SK-N-SH (cell line): ENCODE measurements around the gene IBTK. TPM values are rescaled to one million over a fixed set of nuclear protein-coding genes. Genes with fewer than 3 reads are reported as not detected.

ENCODE experiments used
- CTCF ChIA-PET: fragments of 300-600, 350-600 bp; formaldehyde crosslinking; extraction: SDS; loops from one replicate; lab custom pipeline; 2021; lab: Yijun Ruan, JAX
- POLR2A ChIA-PET: fragments of 350-600 bp; sonication (Branson Sonifier 250); formaldehyde crosslinking; extraction: SDS; loops from one replicate; lab custom pipeline; 2020; ENCODE audit warnings: antibody characterized with exemption, inconsistent platforms; lab: Yijun Ruan, JAX
- DNase-seq: peaks from one replicate; pipeline ENCODE4 v3.0.0; 2012
- H2AFZ ChIP-seq: fragments of 200-600 bp; sonication (generic); 2 replicates; pipeline ENCODE4 v1.8.1; 2016; ENCODE audit warnings: antibody characterized with exemption, mild to moderate bottlenecking, low read depth
- H3F3A ChIP-seq: fragments of 200-600 bp; sonication (generic); replicated peaks from 2 replicates; pipeline ENCODE3; 2016; ENCODE audit warnings: antibody characterized with exemption, mild to moderate bottlenecking; ENCODE audit not compliant: insufficient read depth
- H3K27ac ChIP-seq, 2 experiments: fragments of 200-500 bp in 1 of 2; fragments of 200-600 bp in 1 of 2; sonication (Bioruptor generic) in 1 of 2; sonication (generic), shearing (Covaris generic) in 1 of 2; 2 replicates each; pipeline versions ENCODE4 v1.5.1 to v1.6.1; 2014 to 2016; ENCODE audit warnings: low read depth in 2 of 2, inconsistent platforms in 1 of 2, low read length in 1 of 2, mild to moderate bottlenecking in 1 of 2, mixed read lengths in 1 of 2
- H3K27me3 ChIP-seq: fragments of 200-600 bp; sonication (generic), shearing (Covaris generic); 2 replicates; pipeline ENCODE4 v1.6.1; 2016; ENCODE audit warnings: mixed run types; ENCODE audit not compliant: insufficient read depth
- H3K36me3 ChIP-seq, 2 experiments: fragments of 200-500 bp in 1 of 2; fragments of 200-600 bp in 1 of 2; sonication (Bioruptor generic) in 1 of 2; sonication (generic) in 1 of 2; replicated peaks in 1 of 2; 2 replicates each; pipeline versions ENCODE3 to v1.5.1; 2014 to 2016; ENCODE audit warnings: low read length in 1 of 2, mild to moderate bottlenecking in 1 of 2; ENCODE audit not compliant: insufficient read depth in 2 of 2, control insufficient read depth in 1 of 2
- H3K4me1 ChIP-seq, 2 experiments: fragments of 200-500 bp in 1 of 2; fragments of 200-600 bp in 1 of 2; sonication (Bioruptor generic) in 1 of 2; sonication (generic), shearing (Covaris generic) in 1 of 2; 2 replicates each; pipeline versions ENCODE4 v1.5.1 to v1.6.1; 2014 to 2016; ENCODE audit warnings: low read depth in 1 of 2, low read length in 1 of 2, mixed run types in 1 of 2; ENCODE audit not compliant: insufficient read depth in 2 of 2, control insufficient read depth in 1 of 2
- H3K4me2 ChIP-seq: fragments of 200-600 bp; sonication (generic), shearing (Covaris generic); 2 replicates; pipeline ENCODE4 v1.6.1; 2017; ENCODE audit warnings: mixed run types
- H3K4me3 ChIP-seq, 2 experiments: fragments of 200-500 bp in 1 of 2; fragments of 200-600 bp in 1 of 2; sonication (Bioruptor generic) in 1 of 2; sonication (generic), shearing (Covaris generic) in 1 of 2; 2 replicates each; pipeline versions ENCODE4 v1.5.1 to v1.8.1; 2014 to 2016; ENCODE audit warnings: low read depth in 2 of 2, inconsistent platforms in 1 of 2, low read length in 1 of 2, mild to moderate bottlenecking in 1 of 2, mixed read lengths in 1 of 2, moderate library complexity in 1 of 2
- H3K79me2 ChIP-seq: fragments of 200-600 bp; sonication (generic); 2 replicates; pipeline ENCODE4 v1.8.1; 2017; ENCODE audit warnings: mild to moderate bottlenecking; ENCODE audit not compliant: insufficient read depth
- H3K9ac ChIP-seq: fragments of 200-600 bp; sonication (generic); 2 replicates; pipeline ENCODE4 v1.6.1; 2017; ENCODE audit warnings: mixed run types
- H3K9me2 ChIP-seq: fragments of 200-600 bp; sonication (generic); 2 replicates; pipeline ENCODE4 v1.6.1; 2017; ENCODE audit warnings: mixed run types
- H3K9me3 ChIP-seq: fragments of 200-600 bp; sonication (generic); 2 replicates; pipeline ENCODE4 v1.6.1; 2017; ENCODE audit warnings: mixed run types, mild to moderate bottlenecking, moderate library complexity
- H4K20me1 ChIP-seq: fragments of 200-600 bp; sonication (generic); 2 replicates; pipeline ENCODE4 v1.6.1; 2017; ENCODE audit warnings: mild to moderate bottlenecking, mixed run types; ENCODE audit not compliant: insufficient read depth
- CHD2 ChIP-seq: fragments of 150-350 bp; IDR thresholded peaks from 2 replicates; pipeline ENCODE4 v1.6.1; 2018; ENCODE audit warnings: low read length; ENCODE audit not compliant: partially characterized antibody
- EP300 ChIP-seq, 2 experiments: IDR thresholded peaks; 2 replicates each; pipeline versions ENCODE4 v1.4.0 to v1.6.1; 2012; ENCODE audit warnings: borderline replicate concordance in 1 of 2, low read depth in 1 of 2, low read length in 1 of 2
- EZH2phosphoT487 ChIP-seq: fragments of 200-600 bp; sonication (generic); IDR thresholded peaks from 2 replicates; pipeline ENCODE4 v1.6.1; 2017; ENCODE audit warnings: low read depth, mixed run types, mild to moderate bottlenecking, antibody characterized with exemption, moderate library complexity, borderline replicate concordance
- FOXM1 ChIP-seq: IDR thresholded peaks from 2 replicates; pipeline ENCODE4 v1.4.0; 2012; ENCODE audit warnings: low read depth, mild to moderate bottlenecking
- GATA2 ChIP-seq: sonication (generic); formaldehyde crosslinking; IDR thresholded peaks from 2 replicates; pipeline ENCODE4 v1.5.0; 2020; ENCODE audit warnings: mild to moderate bottlenecking, missing genetic modification reagents
- IRF3 ChIP-seq: fragments of 150-350 bp; IDR thresholded peaks from 2 replicates; pipeline ENCODE4 v1.6.1; 2016; ENCODE audit warnings: mild to moderate bottlenecking, low read depth, low read length
- JUND ChIP-seq: IDR thresholded peaks from 2 replicates; pipeline ENCODE4 v1.4.0; 2012
- NRF1 ChIP-seq: IDR thresholded peaks from 2 replicates; pipeline ENCODE4 v1.6.1; 2012; ENCODE audit warnings: low read depth, mild to moderate bottlenecking, low read length
- POLR2AphosphoS5 ChIP-seq: IDR thresholded peaks from 2 replicates; pipeline ENCODE4 v1.6.1; 2012; ENCODE audit warnings: low read depth, low read length
- TCF12 ChIP-seq: IDR thresholded peaks from 2 replicates; pipeline ENCODE4 v1.4.0; 2012
- USF1 ChIP-seq: IDR thresholded peaks from 2 replicates; pipeline ENCODE4 v1.4.0; 2012; ENCODE audit warnings: low read depth, borderline replicate concordance
- WGBS: methylation state at CpG from one replicate; pipeline ENCODE4 v1.1.6; 2017; ENCODE audit warnings: low lambda C conversion rate; 5-methylcytosine and 5-hydroxymethylcytosine counted together
- polyA plus RNA-seq, 3 experiments: library from polyadenylated mRNA; depleted of rRNA; stranded (reverse); fragments of >200 nt; gene quantifications; 2 replicates each; pipeline ENCODE4 v1.2.3, GENCODE V29; 2012
- TF ChIP-seq, protein P1 (sequence below): IDR thresholded peaks from 2 replicates; pipeline ENCODE4 v1.6.1; 2012; ENCODE audit warnings: mild to moderate bottlenecking, low read depth, low read length, moderate library complexity

IBTK gene
- polyA plus RNA-seq, 1 of the 3 experiments (the other 2 are of a cell fraction) = 9.5 TPM

- Histone ChIP-seq H3K27me3 (no peaks in the 10 kb centered on the region), H3K79me2 (peaks cover 3% of the 10 kb centered on the region), H3K27ac (peak overlapping the region; percentile 0 to 67), H3K4me1 (peaks cover 10 to 17% of the 10 kb centered on the region in 2 experiments), H3K4me3 (no peak overlapping the region), H3F3A (peaks cover 21% of the 10 kb centered on the region), H3K9me3 (no peaks in the 10 kb centered on the region), H2AFZ (no peak overlapping the region), H3K36me3 (peaks cover 71 to 86% of the 10 kb centered on the region in 2 experiments), H3K9me2 (no peaks in the 10 kb centered on the region), H3K4me2 (peak overlapping the region; percentile 23; the same call in 1 of the 2 replicates), H4K20me1 (no peaks in the 10 kb centered on the region), H3K9ac (no peak overlapping the region)
- ChIA-PET POLR2A (no interaction called here), CTCF (interaction anchor here (0.7 to 0.9 kb wide), 3 partner anchors 27 to 1247 kb away, joined by 3 read pairs; no protein-coding TSS in a partner anchor)
- TF ChIP-seq JUND (no peak), TCF12 (0 out of 2 replicates have a peak, but pooled peaks have one; percentile 10), EP300 (IDR thresholded peaks at IDR 0.05; ENCODE audit: borderline replicate concordance in 1 of 2, low read depth in 1 of 2, low read length in 1 of 2) (peak in 1 of 2 experiments; percentile 42; a peak in 2 of 4 replicates), GATA2 (peak; percentile 25; the same call in 1 of the 2 replicates), POLR2AphosphoS5 (peak; percentile 36; the same call in 1 of the 2 replicates), USF1 (no peak), CHD2 (peak; percentile 34), EZH2phosphoT487 (no peak)
- TF ChIP-seq, protein P1, sequence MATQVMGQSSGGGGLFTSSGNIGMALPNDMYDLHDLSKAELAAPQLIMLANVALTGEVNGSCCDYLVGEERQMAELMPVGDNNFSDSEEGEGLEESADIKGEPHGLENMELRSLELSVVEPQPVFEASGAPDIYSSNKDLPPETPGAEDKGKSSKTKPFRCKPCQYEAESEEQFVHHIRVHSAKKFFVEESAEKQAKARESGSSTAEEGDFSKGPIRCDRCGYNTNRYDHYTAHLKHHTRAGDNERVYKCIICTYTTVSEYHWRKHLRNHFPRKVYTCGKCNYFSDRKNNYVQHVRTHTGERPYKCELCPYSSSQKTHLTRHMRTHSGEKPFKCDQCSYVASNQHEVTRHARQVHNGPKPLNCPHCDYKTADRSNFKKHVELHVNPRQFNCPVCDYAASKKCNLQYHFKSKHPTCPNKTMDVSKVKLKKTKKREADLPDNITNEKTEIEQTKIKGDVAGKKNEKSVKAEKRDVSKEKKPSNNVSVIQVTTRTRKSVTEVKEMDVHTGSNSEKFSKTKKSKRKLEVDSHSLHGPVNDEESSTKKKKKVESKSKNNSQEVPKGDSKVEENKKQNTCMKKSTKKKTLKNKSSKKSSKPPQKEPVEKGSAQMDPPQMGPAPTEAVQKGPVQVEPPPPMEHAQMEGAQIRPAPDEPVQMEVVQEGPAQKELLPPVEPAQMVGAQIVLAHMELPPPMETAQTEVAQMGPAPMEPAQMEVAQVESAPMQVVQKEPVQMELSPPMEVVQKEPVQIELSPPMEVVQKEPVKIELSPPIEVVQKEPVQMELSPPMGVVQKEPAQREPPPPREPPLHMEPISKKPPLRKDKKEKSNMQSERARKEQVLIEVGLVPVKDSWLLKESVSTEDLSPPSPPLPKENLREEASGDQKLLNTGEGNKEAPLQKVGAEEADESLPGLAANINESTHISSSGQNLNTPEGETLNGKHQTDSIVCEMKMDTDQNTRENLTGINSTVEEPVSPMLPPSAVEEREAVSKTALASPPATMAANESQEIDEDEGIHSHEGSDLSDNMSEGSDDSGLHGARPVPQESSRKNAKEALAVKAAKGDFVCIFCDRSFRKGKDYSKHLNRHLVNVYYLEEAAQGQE = 0 out of 2 replicates have a peak, but pooled peaks have one; percentile 17
- 9% methylated on average over 1 of the region's 1 CpG for WGBS
- peak; percentile 38 for DNase-seq
These were observed 41.6 kb downstream of the IBTK start for GRCh38 chr6:82205930-82206392.

- H3F3A ChIP-seq = peaks cover 17% of the 10 kb centered on the region
- POLR2A ChIA-PET = no interaction called here
- H3K27ac ChIP-seq = no peak overlapping the region
- no peaks in the 10 kb centered on the region for H3K27me3 ChIP-seq
- H3K9me3 ChIP-seq = no peaks in the 10 kb centered on the region
- peaks cover 71 to 86% of the 10 kb centered on the region in 2 experiments for H3K36me3 ChIP-seq
- TF ChIP-seq POLR2AphosphoS5 = no peak
- TF ChIP-seq IRF3 = no peak
- TF ChIP-seq FOXM1 = no peak
- no peak for TF ChIP-seq USF1
- TF ChIP-seq EP300 (IDR thresholded peaks at IDR 0.05; ENCODE audit: borderline replicate concordance in 1 of 2, low read depth in 1 of 2, low read length in 1 of 2) = no peak
- TF ChIP-seq NRF1 = no peak
- no peak overlapping the region for H2AFZ ChIP-seq
- CTCF ChIA-PET = no interaction called here
- peaks cover 10 to 17% of the 10 kb centered on the region in 2 experiments for H3K4me1 ChIP-seq
- DNase-seq = no peak
- no peaks in the 10 kb centered on the region for H4K20me1 ChIP-seq
- no peak overlapping the region for H3K4me2 ChIP-seq
- H3K9ac ChIP-seq = no peak overlapping the region
- peaks cover 3% of the 10 kb centered on the region for H3K79me2 ChIP-seq
- no peak overlapping the region for H3K4me3 ChIP-seq
- no peaks in the 10 kb centered on the region for H3K9me2 ChIP-seq
These were observed 43.5 kb downstream of the IBTK start for GRCh38 chr6:82204020-82204419.
